Naive B cell (primary cell): Measurements from ENCODE around the gene ZNF438. TPM values are rescaled to one million over a fixed set of nuclear protein-coding genes. Genes with fewer than 3 reads are reported as not detected.

ENCODE experiments used
- ATAC-seq, 2 donors: fragments of 150-1000 bp; cut with Tn5 transposase; 2 replicates each; pipeline ENCODE4 v1.10.0; 2021; ENCODE audit warnings: low read depth in 2 of 2, mild to moderate bottlenecking in 2 of 2, moderate library complexity in 2 of 2
- DNase-seq: peaks from one replicate; pipeline ENCODE4 v3.0.0; 2022
- H3K27ac Mint-ChIP-seq, 6 donors: one replicate each; pipeline ENCODE4 v1.8.0; 2020 to 2022; ENCODE audit warnings: mild to moderate bottlenecking in 6 of 6, mixed read lengths in 6 of 6, moderate library complexity in 5 of 6, inconsistent platforms in 2 of 6
- H3K27me3 Mint-ChIP-seq, 3 donors: one replicate each; pipeline ENCODE4 v1.8.0; 2021 to 2022; ENCODE audit warnings: mixed read lengths in 3 of 3, mild to moderate bottlenecking in 1 of 3
- H3K36me3 Mint-ChIP-seq, 2 donors: one replicate each; pipeline ENCODE4 v1.8.0; 2020 to 2022; ENCODE audit warnings: mixed read lengths in 2 of 2, inconsistent platforms in 1 of 2, mild to moderate bottlenecking in 1 of 2
- H3K4me1 Mint-ChIP-seq, 3 donors: one replicate each; pipeline ENCODE4 v1.8.0; 2020 to 2022; ENCODE audit warnings: mixed read lengths in 3 of 3, inconsistent platforms in 1 of 3, mild to moderate bottlenecking in 1 of 3, moderate library complexity in 1 of 3
- H3K4me3 Mint-ChIP-seq, 8 donors: one replicate each; pipeline ENCODE4 v1.8.0; 2020 to 2022; ENCODE audit warnings: mild to moderate bottlenecking in 8 of 8, mixed read lengths in 8 of 8, moderate library complexity in 8 of 8, inconsistent platforms in 2 of 8
- H3K9me3 Mint-ChIP-seq, 7 donors: one replicate each; pipeline ENCODE4 v1.8.0; 2020 to 2022; ENCODE audit warnings: mixed read lengths in 7 of 7, mild to moderate bottlenecking in 5 of 7, inconsistent platforms in 2 of 7, moderate library complexity in 1 of 7
- polyA plus RNA-seq, 6 donors: library from polyadenylated mRNA; unstranded; fragments of 300-500 nt; fragmentation: Illumina TruSeq; gene quantifications; one replicate each; pipeline ENCODE4 v1.2.3, GENCODE V29; 2021; ENCODE audit warnings: low read depth in 6 of 6

Gene ZNF438
- polyA plus RNA-seq, 6 donors from 2014 or later = 2.6 to 5.9 (median 3.4) TPM

GRCh38 chr10:31000071-31000782 lies 31.4 kb downstream of the ZNF438 start:
- no peak for ATAC-seq
- no peak overlapping the region for H3K4me3 Mint-ChIP-seq

GRCh38 chr10:30999070-30999712 lies 32.5 kb downstream of the ZNF438 start:
- ATAC-seq (no peak), DNase-seq (no peak)
- H3K9me3 Mint-ChIP-seq = peaks cover 0 to 19% (median 10%) of the 10 kb centered on the region in 7 donors
- no peaks in the 10 kb centered on the region for H3K27me3 Mint-ChIP-seq
- peaks cover 8 to 21% (median 20%) of the 10 kb centered on the region in 3 donors for H3K4me1 Mint-ChIP-seq
- peak overlapping the region in 2 of 8 donors; percentile 30 for H3K4me3 Mint-ChIP-seq
- H3K27ac Mint-ChIP-seq = peak overlapping the region in 2 of 6 donors; percentile 38 to 47
- peaks cover 7 to 11% of the 10 kb centered on the region in 2 donors for H3K36me3 Mint-ChIP-seq

More at GRCh38 chr10:31000071-31000782, 31.4 kb downstream of the ZNF438 start:
- Mint-ChIP-seq H3K9me3 (peaks cover 0 to 8% (median 4%) of the 10 kb centered on the region in 7 donors), H3K27me3 (no peaks in the 10 kb centered on the region), H3K27ac (no peak overlapping the region), H3K36me3 (peaks cover under 1 to 5% of the 10 kb centered on the region in 2 donors), H3K4me1 (peaks cover 13 to 30% (median 25%) of the 10 kb centered on the region in 3 donors)
- DNase-seq = no peak

- Mint-ChIP-seq H3K36me3 (peaks cover 12 to 15% of the 10 kb centered on the region in 2 donors), H3K27ac (no peak overlapping the region), H3K27me3 (no peaks in the 10 kb centered on the region), H3K4me3 (peak overlapping the region in 1 of 8 donors; percentile 18), H3K4me1 (peaks cover 6 to 19% (median 18%) of the 10 kb centered on the region in 3 donors), H3K9me3 (peaks cover 0 to 22% (median 13%) of the 10 kb centered on the region in 7 donors)
- ATAC-seq = no peak
- no peak for DNase-seq
Measured at GRCh38 chr10:30997536-30998235, 34.0 kb downstream of the ZNF438 start.

- H3K27me3 Mint-ChIP-seq = no peaks in the 10 kb centered on the region
- peaks cover 14 to 15% of the 10 kb centered on the region in 2 donors for H3K36me3 Mint-ChIP-seq
- H3K9me3 Mint-ChIP-seq = peaks cover 0 to 22% (median 13%) of the 10 kb centered on the region in 7 donors
- DNase-seq (no peak), ATAC-seq (no peak)
- peaks cover 6 to 19% (median 18%) of the 10 kb centered on the region in 3 donors for H3K4me1 Mint-ChIP-seq
- no peak overlapping the region for H3K4me3 Mint-ChIP-seq
- H3K27ac Mint-ChIP-seq = no peak overlapping the region
Measured at GRCh38 chr10:30996481-30997005, 35.1 kb downstream of the ZNF438 start.

- Mint-ChIP-seq H3K9me3 (peaks cover 0 to 22% (median 13%) of the 10 kb centered on the region in 7 donors), H3K4me1 (peaks cover 6 to 19% (median 16%) of the 10 kb centered on the region in 3 donors), H3K36me3 (peaks cover 14 to 15% of the 10 kb centered on the region in 2 donors), H3K27ac (peak overlapping the region in 1 of 6 donors; percentile 41), H3K4me3 (peak overlapping the region in 1 of 8 donors; percentile 29), H3K27me3 (no peaks in the 10 kb centered on the region)
- ATAC-seq (no peak), DNase-seq (no peak)
Measured at GRCh38 chr10:30995081-30995770, 36.4 kb downstream of the ZNF438 start.

GRCh38 chr10:30993155-30993554 lies 38.5 kb downstream of the ZNF438 start:
- Mint-ChIP-seq H3K27ac (no peak overlapping the region), H3K9me3 (peaks cover 0 to 22% (median 13%) of the 10 kb centered on the region in 7 donors), H3K36me3 (peaks cover 14 to 15% of the 10 kb centered on the region in 2 donors), H3K4me1 (peaks cover 0 to 7% (median 7%) of the 10 kb centered on the region in 3 donors), H3K4me3 (no peak overlapping the region), H3K27me3 (no peaks in the 10 kb centered on the region)
- ATAC-seq (no peak), DNase-seq (no peak)

GRCh38 chr10:30992681-30993080 lies 39.0 kb downstream of the ZNF438 start:
- H3K4me3 Mint-ChIP-seq = no peak overlapping the region

GRCh38 chr10:30991647-30992011 lies 40.0 kb downstream of the ZNF438 start:
- Mint-ChIP-seq H3K9me3 (peaks cover 0 to 22% (median 13%) of the 10 kb centered on the region in 7 donors), H3K4me3 (no peak overlapping the region), H3K36me3 (peaks cover 9 to 15% of the 10 kb centered on the region in 2 donors), H3K4me1 (peaks cover 0 to 5% (median 0%) of the 10 kb centered on the region in 3 donors), H3K27ac (no peak overlapping the region), H3K27me3 (no peaks in the 10 kb centered on the region)
- ATAC-seq (no peak), DNase-seq (no peak)

More at GRCh38 chr10:30992681-30993080, 39.0 kb downstream of the ZNF438 start:
- ATAC-seq (no peak), DNase-seq (no peak)
- Mint-ChIP-seq H3K9me3 (peaks cover 0 to 22% (median 13%) of the 10 kb centered on the region in 7 donors), H3K27me3 (no peaks in the 10 kb centered on the region), H3K27ac (no peak overlapping the region), H3K36me3 (peaks cover 14 to 15% of the 10 kb centered on the region in 2 donors), H3K4me1 (peaks cover 0 to 7% (median 3%) of the 10 kb centered on the region in 3 donors)

- ATAC-seq = no peak
- Mint-ChIP-seq H3K4me1 (no peaks in the 10 kb centered on the region), H3K36me3 (peaks cover 9 to 15% of the 10 kb centered on the region in 2 donors), H3K27ac (no peak overlapping the region), H3K9me3 (peaks cover 0 to 22% (median 15%) of the 10 kb centered on the region in 7 donors), H3K27me3 (no peaks in the 10 kb centered on the region), H3K4me3 (no peak overlapping the region)
- DNase-seq = no peak
Measured at GRCh38 chr10:30990971-30991646, 40.6 kb downstream of the ZNF438 start.

GRCh38 chr10:30990351-30990750 lies 41.3 kb downstream of the ZNF438 start:
- Mint-ChIP-seq H3K4me3 (no peak overlapping the region), H3K9me3 (peaks cover 0 to 16% (median 12%) of the 10 kb centered on the region in 7 donors), H3K36me3 (peaks cover 9 to 15% of the 10 kb centered on the region in 2 donors), H3K27me3 (no peaks in the 10 kb centered on the region), H3K4me1 (no peaks in the 10 kb centered on the region), H3K27ac (no peak overlapping the region)
- DNase-seq = no peak
- no peak for ATAC-seq

- H3K27me3 Mint-ChIP-seq = no peaks in the 10 kb centered on the region
- no peak overlapping the region for H3K4me3 Mint-ChIP-seq
- no peak for ATAC-seq
Measured at GRCh38 chr10:30988831-30989435, 42.7 kb downstream of the ZNF438 start.

GRCh38 chr10:30987463-30987862 lies 44.2 kb downstream of the ZNF438 start:
- Mint-ChIP-seq H3K36me3 (peaks cover 0 to 6% of the 10 kb centered on the region in 2 donors), H3K4me3 (no peak overlapping the region), H3K27ac (no peak overlapping the region), H3K4me1 (peaks cover 4 to 8% (median 7%) of the 10 kb centered on the region in 3 donors), H3K9me3 (peaks cover 0 to 19% (median 13%) of the 10 kb centered on the region in 7 donors), H3K27me3 (no peaks in the 10 kb centered on the region)
- ATAC-seq = no peak
- no peak for DNase-seq

More at GRCh38 chr10:30988831-30989435, 42.7 kb downstream of the ZNF438 start:
- Mint-ChIP-seq H3K27ac (no peak overlapping the region), H3K36me3 (peaks cover 1 to 4% of the 10 kb centered on the region in 2 donors), H3K9me3 (peaks cover 0 to 11% (median 4%) of the 10 kb centered on the region in 7 donors), H3K4me1 (no peaks in the 10 kb centered on the region)
- DNase-seq = no peak
